HCT116 (cell line): ENCODE data around the gene RIMKLA. TPM values are rescaled to one million over a fixed set of nuclear protein-coding genes. Genes with fewer than 3 reads are reported as not detected.

Experiments
- ATAC-seq: fragments of 200-7000 bp; cut with Tn5 transposase; 2 replicates; pipeline ENCODE4 v1.9.1; 2020; ENCODE audit warnings: mild to moderate bottlenecking, moderate library complexity
- BruUV-seq: library from RNA; stranded (reverse); fragments of 400-500 nt; replicated peaks from 2 replicates; lab custom pipeline; 2021; lab: Mats Ljungman, UMichigan
- CTCF ChIA-PET: fragments of 300-600 bp; sonication (Branson Sonifier 250); formaldehyde crosslinking; loops from one replicate; lab custom pipeline; 2021; ENCODE audit warnings: antibody characterized with exemption; lab: Charles Lee
- POLR2A ChIA-PET: fragments of 300-600, 350-600 bp; sonication (Branson Sonifier 250); formaldehyde crosslinking; loops from one replicate; lab custom pipeline; 2021; ENCODE audit warnings: antibody characterized with exemption; lab: Charles Lee
- RAD21 ChIA-PET, 2 experiments: fragments of 300-600 bp; sonication (Branson Sonifier 250); formaldehyde crosslinking; loops; one replicate each; lab custom pipeline; 2023; ENCODE audit warnings: low total read pairs in 2 of 2; ENCODE audit not compliant: uncharacterized antibody in 2 of 2, unreplicated experiment in 2 of 2, low non-redundant PET in 1 of 2; lab: Charles Lee
- DNase-seq: peaks from one replicate; pipeline ENCODE4 v3.0.0-alpha.2; 2010; ENCODE audit warnings: low read depth, low spot score
- H2AFZ ChIP-seq: fragments of 200-600 bp; shearing (Covaris generic), sonication (generic); 2 replicates; pipeline ENCODE4 v1.6.1; 2017; ENCODE audit warnings: low read depth, mixed run types, mixed read lengths, antibody characterized with exemption, low read length; ENCODE audit not compliant: poor library complexity, severe bottlenecking
- H3K27ac ChIP-seq: 2 replicates; pipeline ENCODE4 v1.5.1; 2012; ENCODE audit warnings: low read depth, low read length
- H3K27me3 ChIP-seq: fragments of 200-600 bp; sonication (generic); 2 replicates; pipeline ENCODE4 v1.6.1; 2016; ENCODE audit warnings: mixed run types, low read length, mixed read lengths; ENCODE audit not compliant: insufficient read depth
- H3K36me3 ChIP-seq, 2 experiments: fragments of 200-500 bp in 1 of 2; fragments of 200-600 bp in 1 of 2; sonication (Bioruptor generic) in 1 of 2; sonication (generic) in 1 of 2; 2 replicates each; pipeline versions ENCODE4 v1.5.1 to v1.6.1; 2014 to 2016; ENCODE audit warnings: low read length in 2 of 2, inconsistent platforms in 1 of 2, mixed read lengths in 1 of 2, mixed run types in 1 of 2; ENCODE audit not compliant: insufficient read depth in 2 of 2, control insufficient read depth in 1 of 2
- H3K4me1 ChIP-seq, 2 experiments: fragments of 200-600 bp in 1 of 2; sonication (generic) in 1 of 2; 2 replicates each; pipeline versions ENCODE4 v1.5.1 to v1.6.1; 2012 to 2017; ENCODE audit warnings: low read length in 2 of 2, inconsistent platforms in 1 of 2, mild to moderate bottlenecking in 1 of 2, mixed read lengths in 1 of 2, mixed run types in 1 of 2, moderate library complexity in 1 of 2; ENCODE audit not compliant: insufficient read depth in 2 of 2, control insufficient read depth in 1 of 2
- H3K4me2 ChIP-seq: fragments of 200-600 bp; sonication (generic); 2 replicates; pipeline ENCODE4 v1.6.1; 2017; ENCODE audit warnings: mixed run types, low read length, mixed read lengths
- H3K4me3 ChIP-seq, 2 experiments: fragments of 200-600 bp in 1 of 2; sonication (generic) in 1 of 2; replicated peaks in 1 of 2; 2 replicates each; pipeline ENCODE4 v1.5.1; 2011 to 2016; ENCODE audit warnings: low read length in 2 of 2, control low read depth in 1 of 2, low read depth in 1 of 2, mild to moderate bottlenecking in 1 of 2, mixed read lengths in 1 of 2, mixed run types in 1 of 2
- H3K79me2 ChIP-seq: fragments of 200-600 bp; sonication (generic); 2 replicates; pipeline ENCODE4 v1.6.1; 2017; ENCODE audit warnings: mild to moderate bottlenecking, mixed run types, low read length, moderate library complexity, mixed read lengths; ENCODE audit not compliant: insufficient read depth
- H3K9ac ChIP-seq: fragments of 200-600 bp; sonication (generic); 2 replicates; pipeline ENCODE4 v1.6.1; 2016; ENCODE audit warnings: low read length, mixed read lengths
- H3K9me2 ChIP-seq: fragments of 200-600 bp; sonication (generic), shearing (Covaris generic); 2 replicates; pipeline ENCODE4 v1.6.1; 2017; ENCODE audit warnings: mixed run types, mild to moderate bottlenecking, moderate library complexity; ENCODE audit not compliant: insufficient read depth
- H3K9me3 ChIP-seq, 2 experiments: fragments of 200-500 bp in 1 of 2; fragments of 200-600 bp in 1 of 2; sonication (Bioruptor generic) in 1 of 2; sonication (generic) in 1 of 2; 2 replicates each; pipeline ENCODE4 v1.6.1; 2014 to 2017; ENCODE audit warnings: low read length in 2 of 2, mixed read lengths in 2 of 2, inconsistent platforms in 1 of 2, low read depth in 1 of 2, mild to moderate bottlenecking in 1 of 2, mixed run types in 1 of 2, moderate library complexity in 1 of 2; ENCODE audit not compliant: control insufficient read depth in 1 of 2, insufficient read depth in 1 of 2
- H4K20me1 ChIP-seq: fragments of 200-600 bp; sonication (generic), shearing (Covaris generic); 2 replicates; pipeline ENCODE4 v1.6.1; 2017; ENCODE audit warnings: mixed run types, mild to moderate bottlenecking, moderate library complexity; ENCODE audit not compliant: insufficient read depth
- CBX3 ChIP-seq: IDR thresholded peaks from 2 replicates; pipeline ENCODE4 v1.6.1; 2012; ENCODE audit warnings: low read depth
- CEBPB ChIP-seq: IDR thresholded peaks from 2 replicates; pipeline ENCODE4 v1.6.1; 2012; ENCODE audit warnings: low read depth
- CTCF ChIP-seq, 3 experiments: fragments of 200-600 bp in 1 of 3; sonication (generic) in 1 of 3; IDR thresholded peaks in 2 of 3; conservative IDR thresholded peaks in 1 of 3; 2 replicates each; pipeline ENCODE4 v1.5.1; 2012 to 2017; ENCODE audit warnings: low read depth in 2 of 3, low read length in 2 of 3, antibody characterized with exemption in 1 of 3, borderline replicate concordance in 1 of 3, control low read depth in 1 of 3, mild to moderate bottlenecking in 1 of 3, mixed read lengths in 1 of 3, mixed run types in 1 of 3, moderate library complexity in 1 of 3; ENCODE audit not compliant: insufficient read depth in 1 of 3
- EGR1 ChIP-seq: IDR thresholded peaks from 2 replicates; pipeline ENCODE4 v1.6.1; 2012; ENCODE audit warnings: low read depth
- ELF1 ChIP-seq: IDR thresholded peaks from 2 replicates; pipeline ENCODE4 v1.6.1; 2012; ENCODE audit warnings: low read depth, borderline replicate concordance
- EZH2 ChIP-seq: fragments of 200-600 bp; sonication (generic); IDR thresholded peaks from 2 replicates; pipeline ENCODE4 v1.6.1; 2017; ENCODE audit warnings: antibody characterized with exemption, mixed run types
- EZH2phosphoT487 ChIP-seq: fragments of 200-600 bp; IDR thresholded peaks from 2 replicates; pipeline ENCODE4 v1.6.1; 2018; ENCODE audit warnings: antibody characterized with exemption, borderline replicate concordance
- JUND ChIP-seq: IDR thresholded peaks from 2 replicates; pipeline ENCODE4 v1.6.1; 2012
- POLR2AphosphoS5 ChIP-seq: IDR thresholded peaks from 2 replicates; pipeline ENCODE4 v1.6.1; 2011; ENCODE audit warnings: mild to moderate bottlenecking, low read depth, low read length, moderate library complexity
- RAD21 ChIP-seq: IDR thresholded peaks from 2 replicates; pipeline ENCODE4 v1.6.1; 2012; ENCODE audit warnings: low read depth, mild to moderate bottlenecking
- SIN3A ChIP-seq: IDR thresholded peaks from 2 replicates; pipeline ENCODE4 v1.6.1; 2012; ENCODE audit warnings: low read depth
- SRF ChIP-seq: IDR thresholded peaks from 2 replicates; pipeline ENCODE4 v1.6.1; 2012; ENCODE audit warnings: low read depth
- TCF7L2 ChIP-seq: IDR thresholded peaks from 2 replicates; pipeline ENCODE4 v1.7.0; 2011; ENCODE audit warnings: borderline replicate concordance, inconsistent platforms; ENCODE audit not compliant: insufficient read depth, insufficient read length; ENCODE audit errors: extremely low read depth
- YY1 ChIP-seq: IDR thresholded peaks from 2 replicates; pipeline ENCODE4 v1.6.1; 2011; ENCODE audit warnings: low read length, low read depth, moderate library complexity, mild to moderate bottlenecking; ENCODE audit not compliant: insufficient replicate concordance; ENCODE audit errors: extremely low read depth
- ZBTB33 ChIP-seq: IDR thresholded peaks from 2 replicates; pipeline ENCODE4 v1.6.1; 2011; ENCODE audit warnings: mild to moderate bottlenecking, low read length, moderate library complexity; ENCODE audit not compliant: insufficient replicate concordance; ENCODE audit errors: extremely low read depth
- ZFX ChIP-seq: fragments of 450-650 bp; IDR thresholded peaks from 2 replicates; pipeline ENCODE4 v1.6.1; 2017
- intact Hi-C: fragments of 100-400 bp; cut with micrococcal nuclease; formaldehyde crosslinking; loops from 2 replicates; pipeline ENCODE4 v1.10.0; 2022
- total RNA-seq: library from RNA; stranded (reverse); gene quantifications from one replicate; pipeline ENCODE4 v1.2.1, GENCODE V29; 2021; ENCODE audit not compliant: unreplicated experiment

RIMKLA gene
- total RNA-seq, 1 experiment from 2014 or later, result 4.9 TPM

GRCh38 chr1:42359466-42359865, 21.1 kb upstream of the RIMKLA start:
- Histone ChIP-seq H3K27ac (no peak overlapping the region), H3K79me2 (no peaks in the 10 kb centered on the region), H3K27me3 (no peaks in the 10 kb centered on the region), H3K9me3 (no peaks in the 10 kb centered on the region), H3K4me2 (no peak overlapping the region), H3K36me3 (no peaks in the 10 kb centered on the region), H3K9me2 (no peaks in the 10 kb centered on the region), H2AFZ (no peak overlapping the region), H3K4me1 (no peaks in the 10 kb centered on the region), H3K4me3 (no peak overlapping the region), H4K20me1 (no peaks in the 10 kb centered on the region), H3K9ac (no peak overlapping the region)
- POLR2A ChIA-PET, result no interaction called here
- intact Hi-C loops, result no loop called here
- RAD21 ChIA-PET, result no interaction called here
- no TSS peak for BruUV-seq
- CTCF ChIA-PET, result no interaction called here
- ATAC-seq (no peak), DNase-seq (no peak)
- TF ChIP-seq TCF7L2 (no peak), POLR2AphosphoS5 (no peak), SIN3A (no peak), ELF1 (no peak), RAD21 (no peak), CEBPB (no peak), YY1 (no peak), SRF (no peak), CTCF (IDR thresholded peaks at IDR 0.05 in 2 of 3, conservative IDR thresholded peaks at IDR 0.05 in 1 of 3; ENCODE audit: borderline replicate concordance in 1 of 3, insufficient read depth in 1 of 3, low read depth in 2 of 3, low read length in 2 of 3) (no peak), ZBTB33 (no peak), CBX3 (no peak), EZH2 (no peak), EZH2phosphoT487 (no peak), EGR1 (no peak), ZFX (no peak), JUND (no peak)
